MM.1S (cell line): ENCODE results near the gene AUTS2.

Experiments used
- DNase-seq: peaks from one replicate; pipeline ENCODE4 v3.0.0-alpha.2; 2015
- H2AFZ ChIP-seq: fragments of 300-600 bp; sonication (generic); 2 replicates; pipeline ENCODE4 v1.6.0; 2016; ENCODE audit warnings: antibody characterized with exemption, low read length
- H3F3A ChIP-seq: fragments of 300-600 bp; sonication (generic); 2 replicates; pipeline ENCODE4 v1.6.1; 2016; ENCODE audit warnings: mild to moderate bottlenecking, antibody characterized with exemption, low read length, moderate library complexity, mixed read lengths; ENCODE audit not compliant: insufficient read depth
- H3K27ac ChIP-seq: fragments of 300-600 bp; sonication (generic); 2 replicates; pipeline ENCODE4 v1.5.1; 2016; ENCODE audit warnings: mild to moderate bottlenecking, low read length
- H3K27me3 ChIP-seq: fragments of 300-600 bp; sonication (generic); replicated peaks from 2 replicates; pipeline ENCODE4 v1.6.0; 2016; ENCODE audit warnings: low read length; ENCODE audit not compliant: insufficient read depth
- H3K36me3 ChIP-seq: fragments of 300-600 bp; sonication (generic); replicated peaks from 2 replicates; pipeline ENCODE4 v1.6.1; 2016; ENCODE audit warnings: mild to moderate bottlenecking, low read length, mixed read lengths; ENCODE audit not compliant: insufficient read depth
- H3K4me1 ChIP-seq: fragments of 300-600 bp; sonication (generic); 2 replicates; pipeline ENCODE4 v1.6.1; 2016; ENCODE audit warnings: low read length, mixed read lengths
- H3K4me2 ChIP-seq: fragments of 300-600 bp; sonication (generic); 2 replicates; pipeline ENCODE4 v1.6.0; 2016; ENCODE audit warnings: low read depth, low read length
- H3K4me3 ChIP-seq: fragments of 300-600 bp; sonication (generic); 2 replicates; pipeline ENCODE4 v1.5.1; 2016; ENCODE audit warnings: low read length, mixed read lengths
- H3K79me2 ChIP-seq: fragments of 300-600 bp; sonication (generic); 2 replicates; pipeline ENCODE4 v1.6.1; 2016; ENCODE audit warnings: mixed run types, low read length, mixed read lengths
- H3K9ac ChIP-seq: fragments of 300-600 bp; sonication (generic); 2 replicates; pipeline ENCODE4 v1.6.1; 2016; ENCODE audit warnings: low read length, mixed read lengths
- H3K9me2 ChIP-seq: fragments of 300-600 bp; sonication (generic); replicated peaks from 2 replicates; pipeline ENCODE4 v1.6.1; 2016; ENCODE audit warnings: mild to moderate bottlenecking, low read length, mixed read lengths; ENCODE audit not compliant: insufficient read depth
- H3K9me3 ChIP-seq: fragments of 300-600 bp; sonication (generic); replicated peaks from 2 replicates; pipeline ENCODE4 v1.6.1; 2016; ENCODE audit warnings: mild to moderate bottlenecking, low read length, mixed read lengths; ENCODE audit not compliant: insufficient read depth
- H4K20me1 ChIP-seq: fragments of 300-600 bp; sonication (generic); 2 replicates; pipeline ENCODE4 v1.6.1; 2016; ENCODE audit warnings: mild to moderate bottlenecking, low read length, moderate library complexity, mixed read lengths; ENCODE audit not compliant: insufficient read depth
- EZH2 ChIP-seq: fragments of 300-600 bp; sonication (generic); optimal IDR thresholded peaks from 2 replicates; pipeline ENCODE3; 2017; ENCODE audit warnings: low read depth, mild to moderate bottlenecking, antibody characterized with exemption, low read length, mixed read lengths
- EZH2phosphoT487 ChIP-seq: fragments of 300-600 bp; sonication (generic); IDR thresholded peaks from 2 replicates; pipeline ENCODE4 v1.6.1; 2018; ENCODE audit warnings: antibody characterized with exemption, low read length
- TF ChIP-seq, protein P1 (sequence below): fragments of 300-600 bp; sonication (generic); IDR thresholded peaks from 2 replicates; pipeline ENCODE4 v1.5.1; 2016; ENCODE audit warnings: antibody characterized with exemption, low read length, mixed read lengths

The AUTS2 gene

DNA sequence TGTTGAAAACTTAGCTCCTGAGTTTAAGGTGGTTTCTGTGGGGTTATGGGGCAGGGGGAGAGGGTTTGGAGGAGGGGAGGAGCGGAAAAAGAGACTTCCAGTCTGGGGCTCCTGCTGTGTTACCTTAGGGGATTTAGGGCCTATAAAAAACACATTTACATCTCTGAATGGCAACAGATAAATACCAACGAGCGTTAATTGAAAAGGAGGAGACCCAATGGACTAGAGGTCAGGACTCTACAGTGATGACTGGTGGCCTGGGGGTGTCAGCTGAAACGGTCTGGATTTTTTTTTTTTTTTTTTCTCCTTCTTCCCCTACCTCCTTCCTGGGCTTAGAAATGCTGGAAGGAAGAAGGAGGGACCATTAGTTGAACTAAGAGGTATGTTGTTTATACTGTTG, 47.4 kb downstream of the AUTS2 start:
- no peaks in the 10 kb centered on the region for H4K20me1 ChIP-seq

DNA sequence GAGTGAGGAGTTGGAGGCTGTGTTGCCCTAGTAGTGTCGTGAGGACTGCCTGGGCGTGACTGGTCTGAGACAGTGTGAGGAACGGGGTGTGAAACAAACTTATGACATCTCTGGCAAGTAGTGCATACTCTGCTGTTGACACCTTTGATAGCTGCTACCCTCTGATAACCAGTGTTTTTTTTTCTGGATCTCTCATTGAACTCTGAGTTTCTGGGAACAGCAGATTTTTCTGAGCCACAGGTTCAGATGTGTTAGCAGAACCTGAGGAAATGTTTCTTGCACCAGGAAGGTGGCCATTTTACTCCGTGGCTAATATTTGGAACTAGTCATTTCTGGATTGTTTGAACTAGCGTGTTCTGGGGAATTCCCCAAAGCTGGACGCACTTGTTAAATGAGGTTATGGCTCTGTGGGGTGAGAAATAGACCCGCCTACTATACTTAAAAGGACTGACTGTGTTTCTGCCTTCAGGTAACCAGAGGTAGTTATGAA, 52.9 kb downstream of the AUTS2 start:
- H3K79me2 ChIP-seq, result no peaks in the 10 kb centered on the region
- no peak overlapping the region for H3K4me2 ChIP-seq
- H3K9ac ChIP-seq, result no peak overlapping the region
- no peak for DNase-seq
- no peaks in the 10 kb centered on the region for H3K9me3 ChIP-seq
- H3K27ac ChIP-seq, result no peak overlapping the region
- H4K20me1 ChIP-seq, result no peaks in the 10 kb centered on the region
- no peaks in the 10 kb centered on the region for H3K27me3 ChIP-seq
- H3F3A ChIP-seq, result no peaks in the 10 kb centered on the region
- no peaks in the 10 kb centered on the region for H3K9me2 ChIP-seq
- no peaks in the 10 kb centered on the region for H3K4me1 ChIP-seq
- no peaks in the 10 kb centered on the region for H3K36me3 ChIP-seq
- H2AFZ ChIP-seq, result no peak overlapping the region
- no peak overlapping the region for H3K4me3 ChIP-seq
- no peak for TF ChIP-seq EZH2
- no peak for TF ChIP-seq EZH2phosphoT487
- TF ChIP-seq, protein P1, sequence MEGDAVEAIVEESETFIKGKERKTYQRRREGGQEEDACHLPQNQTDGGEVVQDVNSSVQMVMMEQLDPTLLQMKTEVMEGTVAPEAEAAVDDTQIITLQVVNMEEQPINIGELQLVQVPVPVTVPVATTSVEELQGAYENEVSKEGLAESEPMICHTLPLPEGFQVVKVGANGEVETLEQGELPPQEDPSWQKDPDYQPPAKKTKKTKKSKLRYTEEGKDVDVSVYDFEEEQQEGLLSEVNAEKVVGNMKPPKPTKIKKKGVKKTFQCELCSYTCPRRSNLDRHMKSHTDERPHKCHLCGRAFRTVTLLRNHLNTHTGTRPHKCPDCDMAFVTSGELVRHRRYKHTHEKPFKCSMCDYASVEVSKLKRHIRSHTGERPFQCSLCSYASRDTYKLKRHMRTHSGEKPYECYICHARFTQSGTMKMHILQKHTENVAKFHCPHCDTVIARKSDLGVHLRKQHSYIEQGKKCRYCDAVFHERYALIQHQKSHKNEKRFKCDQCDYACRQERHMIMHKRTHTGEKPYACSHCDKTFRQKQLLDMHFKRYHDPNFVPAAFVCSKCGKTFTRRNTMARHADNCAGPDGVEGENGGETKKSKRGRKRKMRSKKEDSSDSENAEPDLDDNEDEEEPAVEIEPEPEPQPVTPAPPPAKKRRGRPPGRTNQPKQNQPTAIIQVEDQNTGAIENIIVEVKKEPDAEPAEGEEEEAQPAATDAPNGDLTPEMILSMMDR, result no peak

More for the DNA sequence above, 47.4 kb downstream of the AUTS2 start:
- Histone ChIP-seq H3K9ac (no peak overlapping the region), H3K4me3 (no peak overlapping the region), H3K79me2 (no peaks in the 10 kb centered on the region), H3K4me1 (no peaks in the 10 kb centered on the region), H3K9me3 (no peaks in the 10 kb centered on the region), H2AFZ (no peak overlapping the region), H3K27me3 (no peaks in the 10 kb centered on the region), H3F3A (no peaks in the 10 kb centered on the region), H3K27ac (no peak overlapping the region), H3K4me2 (no peak overlapping the region), H3K9me2 (no peaks in the 10 kb centered on the region), H3K36me3 (no peaks in the 10 kb centered on the region)
- TF ChIP-seq EZH2phosphoT487, result no peak
- no peak for TF ChIP-seq EZH2
- TF ChIP-seq, protein P1, result no peak
- DNase-seq, result no peak

DNA sequence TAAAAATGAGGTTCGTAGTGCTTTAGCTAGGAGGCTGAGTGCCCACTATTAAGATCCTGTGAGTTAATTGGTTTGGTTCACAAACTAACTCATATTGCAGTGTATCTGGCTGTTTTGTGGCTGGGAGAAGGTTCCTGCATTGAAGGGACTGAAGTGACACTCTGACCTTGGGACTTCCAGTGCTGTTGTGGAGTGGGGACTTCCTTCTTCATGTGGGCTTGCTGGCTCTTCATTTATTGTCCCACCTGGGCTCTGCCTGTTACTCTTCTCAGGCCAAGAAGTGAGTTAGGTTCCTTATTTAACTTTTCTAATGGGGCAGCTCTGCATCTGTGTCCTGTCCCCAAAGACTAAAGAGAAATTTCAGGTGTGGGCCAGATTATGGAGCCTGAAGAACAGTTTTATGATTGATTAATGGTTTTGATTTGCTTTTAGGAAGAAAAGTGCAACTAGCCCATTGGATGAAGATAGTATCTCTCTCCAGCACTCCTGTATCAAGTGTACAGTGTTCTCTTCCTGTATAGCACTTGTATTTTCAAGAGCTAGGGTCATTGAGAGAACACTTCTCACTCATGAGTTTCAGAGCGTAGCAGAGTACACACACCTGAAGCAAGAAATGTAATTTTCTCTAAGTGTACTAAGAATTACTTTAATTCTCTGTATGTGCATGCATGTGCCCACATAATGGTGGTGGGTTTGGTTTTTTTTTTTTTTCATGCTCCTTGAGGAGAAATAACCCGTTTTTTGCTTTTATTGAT, 54.8 kb downstream of the AUTS2 start:
- H3K36me3 ChIP-seq, result no peaks in the 10 kb centered on the region
- H3K4me2 ChIP-seq, result no peak overlapping the region
- no peaks in the 10 kb centered on the region for H3K9me2 ChIP-seq
- H3F3A ChIP-seq, result no peaks in the 10 kb centered on the region
- no peak overlapping the region for H3K27ac ChIP-seq
- DNase-seq, result no peak
- H2AFZ ChIP-seq, result no peak overlapping the region
- H3K79me2 ChIP-seq, result no peaks in the 10 kb centered on the region
- no peak overlapping the region for H3K9ac ChIP-seq
- H4K20me1 ChIP-seq, result no peaks in the 10 kb centered on the region
- no peaks in the 10 kb centered on the region for H3K4me1 ChIP-seq
- no peak overlapping the region for H3K4me3 ChIP-seq
- no peaks in the 10 kb centered on the region for H3K9me3 ChIP-seq
- no peaks in the 10 kb centered on the region for H3K27me3 ChIP-seq
- TF ChIP-seq EZH2 (no peak), EZH2phosphoT487 (no peak)
- TF ChIP-seq, protein P1, result no peak
